ENCODE data around the gene ZNF616.

DNA sequence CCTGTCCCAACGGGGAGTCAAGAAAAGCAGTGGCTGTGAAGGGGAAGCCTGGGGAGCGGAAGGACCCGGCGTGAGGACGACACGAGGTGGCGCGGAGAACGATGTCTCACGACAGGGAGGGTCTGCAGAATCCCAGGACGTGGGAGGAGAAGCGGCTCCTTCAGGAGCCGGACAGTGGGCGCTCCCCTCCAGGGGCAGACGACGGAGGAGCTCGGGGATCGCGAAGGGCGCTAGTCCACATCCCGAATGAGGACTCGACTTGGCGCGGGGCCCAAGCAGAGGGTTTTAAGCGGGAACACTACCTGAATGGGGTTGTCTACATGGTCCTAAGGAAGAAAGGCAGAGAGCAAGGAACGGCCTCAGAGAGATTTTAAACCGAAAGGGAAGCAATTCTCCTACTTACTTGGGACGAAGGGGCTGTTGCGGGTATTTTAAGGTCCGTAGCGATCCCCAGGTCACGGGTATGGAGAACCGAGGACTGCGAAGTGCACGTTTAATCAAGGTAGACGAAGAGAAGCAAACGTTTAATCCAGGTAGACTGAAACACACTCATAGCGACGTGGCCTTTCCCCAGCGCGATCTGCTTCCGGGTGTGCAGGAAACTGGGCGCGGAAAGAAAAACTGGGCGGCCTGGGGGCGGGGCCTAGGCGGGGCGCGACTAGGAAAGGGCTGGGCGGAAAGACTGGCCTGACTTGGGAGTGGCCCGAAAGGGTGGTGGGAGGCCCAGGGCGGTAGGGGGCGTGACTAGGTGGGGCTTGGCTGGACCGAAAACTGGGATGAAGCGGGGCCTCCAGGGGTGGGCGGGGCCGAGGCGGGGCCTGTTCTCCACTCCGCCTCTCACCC, 44.3 kb downstream of the ZNF616 start, which contains the start of gene ZNF841:
- TF ChIP-seq, protein P1, sequence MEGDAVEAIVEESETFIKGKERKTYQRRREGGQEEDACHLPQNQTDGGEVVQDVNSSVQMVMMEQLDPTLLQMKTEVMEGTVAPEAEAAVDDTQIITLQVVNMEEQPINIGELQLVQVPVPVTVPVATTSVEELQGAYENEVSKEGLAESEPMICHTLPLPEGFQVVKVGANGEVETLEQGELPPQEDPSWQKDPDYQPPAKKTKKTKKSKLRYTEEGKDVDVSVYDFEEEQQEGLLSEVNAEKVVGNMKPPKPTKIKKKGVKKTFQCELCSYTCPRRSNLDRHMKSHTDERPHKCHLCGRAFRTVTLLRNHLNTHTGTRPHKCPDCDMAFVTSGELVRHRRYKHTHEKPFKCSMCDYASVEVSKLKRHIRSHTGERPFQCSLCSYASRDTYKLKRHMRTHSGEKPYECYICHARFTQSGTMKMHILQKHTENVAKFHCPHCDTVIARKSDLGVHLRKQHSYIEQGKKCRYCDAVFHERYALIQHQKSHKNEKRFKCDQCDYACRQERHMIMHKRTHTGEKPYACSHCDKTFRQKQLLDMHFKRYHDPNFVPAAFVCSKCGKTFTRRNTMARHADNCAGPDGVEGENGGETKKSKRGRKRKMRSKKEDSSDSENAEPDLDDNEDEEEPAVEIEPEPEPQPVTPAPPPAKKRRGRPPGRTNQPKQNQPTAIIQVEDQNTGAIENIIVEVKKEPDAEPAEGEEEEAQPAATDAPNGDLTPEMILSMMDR (IDR thresholded peaks at IDR 0.05): no peak
- TF ChIP-seq POLR2AphosphoS5 (IDR thresholded peaks at IDR 0.05): peak; percentile 50 to 82 (median 67)
- TF ChIP-seq POLR2A (IDR thresholded peaks at IDR 0.05): peak; percentile 20
